Fibroblast of the conjunctiva (primary cell): ENCODE measurements around the gene CHMP2B.
"Not testable (repeated sequence)": the region's sequence is repeated elsewhere in the genome, so short reads cannot be mapped to it uniquely, and the experiment has no call there.

Experiments used
- DNase-seq: peaks from one replicate; pipeline ENCODE4 v3.0.0-alpha.2; 2010; ENCODE audit warnings: low read depth

CHMP2B gene

DNA sequence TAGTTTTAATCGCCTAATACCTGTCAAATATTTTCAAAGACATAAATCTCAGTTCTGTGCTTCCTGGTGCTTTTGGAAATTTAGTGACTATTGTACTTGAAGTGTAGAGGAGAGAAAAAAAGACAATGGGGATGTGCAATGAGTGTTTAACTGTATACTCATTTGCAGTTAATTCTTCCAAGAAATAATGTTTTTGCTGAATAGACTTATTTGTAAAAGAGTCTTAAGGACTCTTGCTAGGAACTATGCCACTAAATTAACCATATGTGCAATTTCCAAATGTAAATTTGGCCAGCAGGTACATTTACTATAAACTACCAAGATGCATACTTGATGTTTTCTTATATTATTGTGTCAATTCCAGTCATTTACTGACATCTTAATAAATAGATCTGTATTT is 2.0 kb downstream of the CHMP2B start:
- no peak for DNase-seq

DNA sequence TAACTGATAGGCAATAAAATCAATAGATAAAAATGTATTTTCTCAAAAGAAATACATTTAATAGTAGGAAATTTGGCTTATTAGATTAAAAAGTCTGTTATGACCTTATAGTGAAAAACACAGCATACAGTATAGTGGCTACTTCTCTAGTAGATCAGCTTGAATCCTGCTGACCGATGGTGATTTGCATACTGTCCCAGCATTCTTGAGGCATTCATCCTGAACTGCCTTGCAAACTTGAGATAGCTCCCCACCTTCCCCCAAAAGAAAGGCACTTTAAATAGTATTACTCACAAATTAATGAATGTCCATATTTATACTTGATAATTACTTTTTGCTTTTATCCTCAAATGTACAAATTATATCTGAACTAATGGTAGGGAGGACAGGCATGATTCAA is 6.7 kb downstream of the CHMP2B start:
- DNase-seq: no peak

DNA sequence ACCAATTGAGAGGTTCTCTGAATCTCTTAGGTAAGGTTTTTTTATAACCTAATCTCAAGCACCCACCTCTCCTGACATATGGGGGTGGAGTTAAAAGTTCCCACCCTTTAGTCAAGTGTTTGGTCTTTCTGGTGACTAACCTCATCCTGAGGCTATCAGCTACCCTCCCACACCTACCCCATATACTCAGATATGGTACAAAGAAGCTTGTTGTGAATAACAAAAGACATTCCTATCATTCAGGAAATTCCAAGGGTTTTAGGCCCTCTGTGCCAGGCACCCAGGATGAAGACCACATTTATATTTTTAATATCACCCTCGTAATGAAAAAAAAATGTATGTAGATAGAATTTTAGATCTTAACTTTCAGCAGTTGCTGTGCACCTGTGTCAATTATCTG is 9.0 kb downstream of the CHMP2B start:
- DNase-seq: no peak

DNA sequence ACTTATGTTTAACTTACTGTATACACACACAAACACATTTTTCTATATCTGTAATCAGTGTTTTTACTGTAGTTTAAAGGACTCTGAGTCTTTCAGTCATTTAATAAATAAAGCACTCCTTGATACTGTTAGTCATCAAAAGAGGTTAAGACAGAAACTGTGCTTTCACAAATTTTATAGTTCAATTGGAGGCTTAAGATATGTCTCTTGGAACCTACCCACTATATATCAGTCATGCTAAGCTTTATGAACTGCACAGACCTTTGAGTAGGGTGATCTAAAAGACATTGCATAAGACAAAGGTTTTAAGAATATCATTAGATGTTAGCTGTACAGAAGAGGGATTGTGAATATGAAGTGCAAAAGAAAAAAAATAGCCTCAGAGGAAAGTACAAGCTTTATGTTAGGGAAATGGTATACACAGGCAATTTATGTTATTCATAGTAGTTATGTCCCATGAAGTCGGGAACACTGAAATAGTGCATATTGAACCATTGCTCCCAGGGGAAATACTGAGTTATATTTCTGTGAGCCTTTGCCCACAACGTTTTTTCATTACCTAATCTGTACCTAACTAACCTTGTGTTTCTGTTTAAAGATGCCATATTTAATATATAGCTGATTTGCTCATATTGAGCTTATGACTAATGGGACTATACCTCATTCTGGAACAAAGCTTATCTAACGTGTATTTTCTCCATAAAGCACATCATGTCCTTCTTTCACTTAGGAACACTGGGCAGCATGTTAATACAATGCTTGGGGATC is 19.7 kb downstream of the CHMP2B start:
- DNase-seq: no peak

DNA sequence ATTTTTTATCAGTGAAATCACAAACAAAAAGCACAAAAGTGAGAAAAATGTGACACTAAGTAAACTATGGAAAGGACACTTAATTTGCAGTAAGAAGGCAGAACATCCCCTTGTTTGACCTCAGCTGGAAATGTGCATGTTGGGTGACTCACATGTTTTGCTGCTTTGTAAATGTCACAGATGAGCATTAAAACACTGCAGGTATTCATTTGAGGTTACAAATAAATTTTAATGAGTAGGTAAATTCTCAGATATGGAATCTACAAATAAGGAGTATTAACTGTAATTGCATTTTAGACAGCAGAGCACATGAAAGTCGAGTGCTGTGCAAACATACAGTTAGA is 20.3 kb downstream of the CHMP2B start:
- DNase-seq: no peak

DNA sequence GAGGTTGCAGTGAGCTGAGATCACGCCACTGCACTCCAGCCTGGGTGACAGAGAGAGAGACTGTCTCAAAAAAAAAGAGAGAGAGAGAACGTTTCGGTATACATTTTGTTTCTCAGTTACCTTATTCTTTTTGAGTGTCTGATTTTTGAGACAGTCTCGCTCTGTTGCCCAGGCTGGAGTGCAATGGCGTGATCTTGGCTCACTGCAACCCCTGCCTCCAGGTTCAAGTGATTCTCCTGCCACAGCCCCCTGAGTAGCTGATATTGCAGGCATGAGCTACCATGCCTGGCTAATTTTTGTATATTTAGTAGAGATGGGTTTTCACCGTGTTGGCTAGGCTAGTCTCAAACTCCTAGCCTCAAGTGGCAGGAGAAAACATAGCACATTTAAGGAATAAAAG is 21.1 kb downstream of the CHMP2B start:
- DNase-seq: not testable (repeated sequence)

DNA sequence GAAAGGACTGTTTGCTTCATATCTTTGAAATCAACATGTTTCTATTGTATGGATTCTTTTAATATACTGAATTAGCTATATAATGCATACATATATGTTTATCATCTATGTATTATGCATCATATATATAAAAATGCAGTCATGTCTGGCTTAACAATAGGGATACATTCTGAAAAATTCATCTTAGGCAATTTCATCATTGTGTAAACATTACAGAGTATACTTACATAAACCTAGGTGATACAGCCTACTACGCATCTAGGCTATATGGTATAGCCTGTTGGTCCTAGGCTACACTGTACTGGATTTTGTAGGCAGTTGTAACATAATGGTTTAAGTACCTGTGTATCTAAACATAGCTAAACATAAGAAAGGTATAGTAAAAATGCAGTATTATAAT is 21.7 kb downstream of the CHMP2B start:
- DNase-seq: no peak

DNA sequence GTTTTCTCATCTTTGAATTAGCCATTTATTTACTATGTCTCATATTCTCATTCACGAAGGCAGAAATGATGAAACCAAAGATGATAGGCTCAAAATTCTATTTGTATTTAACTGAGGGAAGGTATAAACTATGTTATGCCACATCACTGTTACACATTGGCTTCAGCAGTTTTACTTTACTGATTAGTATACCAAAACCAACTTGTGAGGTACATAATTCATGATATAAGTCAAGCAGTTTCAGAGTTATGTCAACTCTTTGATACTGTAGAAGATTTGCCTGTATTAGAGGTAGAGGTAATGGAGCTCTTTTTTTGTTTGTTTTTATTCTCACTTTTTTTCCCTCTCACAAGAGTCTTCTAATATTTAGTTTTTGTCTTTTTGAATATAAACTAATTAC is 22.9 kb downstream of the CHMP2B start:
- no peak for DNase-seq

DNA sequence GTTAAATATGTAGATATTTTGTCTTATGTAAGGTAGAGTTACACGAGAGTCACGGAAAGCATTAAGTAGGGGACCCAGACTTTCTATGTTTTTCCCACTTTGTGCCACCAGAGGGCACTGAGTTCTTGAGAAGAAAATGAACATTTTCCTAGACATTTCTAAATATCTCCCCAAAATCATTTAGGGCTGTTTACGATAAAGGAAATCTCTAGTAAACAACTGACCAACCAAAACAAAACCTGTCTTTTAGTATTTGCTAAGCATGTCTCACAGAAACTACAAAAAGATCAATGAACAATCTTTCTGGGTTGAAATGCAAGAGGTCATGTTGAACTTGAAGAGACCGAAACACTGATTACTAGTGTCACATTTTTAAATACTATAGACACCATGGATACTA is 33.2 kb downstream of the CHMP2B start:
- peak; percentile 30 for DNase-seq

DNA sequence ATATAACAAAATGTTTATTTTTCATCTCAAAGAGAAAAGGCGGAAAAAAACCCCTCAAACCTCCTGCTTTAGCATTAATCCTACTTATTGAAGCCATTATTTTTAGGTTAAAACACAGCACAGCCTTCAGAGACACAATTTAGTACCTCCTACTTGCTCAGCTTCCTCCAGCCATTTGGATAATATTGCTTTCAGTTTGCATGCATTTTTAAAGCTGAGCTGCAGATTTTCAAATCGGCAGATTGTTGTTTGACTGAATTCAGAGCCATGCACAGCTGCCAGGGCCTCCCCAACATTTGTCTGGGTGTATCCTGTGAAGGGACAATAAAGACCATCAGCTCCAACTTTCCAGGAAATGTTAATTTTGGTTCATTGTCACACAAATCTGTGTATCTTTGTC is 34.8 kb downstream of the CHMP2B start:
- DNase-seq: no peak

DNA sequence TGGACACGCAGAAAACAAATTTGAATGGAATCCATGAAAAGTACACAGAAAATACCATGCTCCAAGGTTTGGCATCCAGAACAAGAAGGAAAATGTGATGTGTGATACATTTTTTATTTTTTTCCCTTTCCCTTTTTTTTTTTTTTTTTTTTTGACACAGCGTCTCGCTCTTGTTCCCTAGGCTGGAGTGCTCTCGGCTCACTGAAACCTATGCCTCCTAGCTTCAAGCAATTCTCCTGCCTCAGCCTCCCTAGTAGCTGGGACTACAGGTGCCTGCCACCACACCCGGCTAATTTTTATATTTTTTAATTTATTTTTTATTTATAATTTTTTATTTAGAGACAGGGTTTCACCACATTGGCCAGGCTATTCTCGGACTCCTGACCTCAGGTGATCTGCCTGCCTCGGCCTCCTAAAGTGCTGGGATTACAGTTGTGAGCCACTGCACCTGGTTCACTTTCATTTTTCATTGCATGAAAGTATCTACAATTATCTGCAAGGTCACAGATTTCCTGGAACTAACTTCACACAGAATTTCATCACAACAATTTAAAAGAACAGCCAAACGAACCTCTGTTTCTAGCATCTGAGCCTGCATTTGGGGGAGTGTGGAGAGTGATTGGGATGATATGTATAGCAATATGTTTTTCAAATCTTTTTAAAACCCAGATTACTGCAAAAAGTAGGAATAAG is 41.0 kb downstream of the CHMP2B start:
- DNase-seq: no peak

DNA sequence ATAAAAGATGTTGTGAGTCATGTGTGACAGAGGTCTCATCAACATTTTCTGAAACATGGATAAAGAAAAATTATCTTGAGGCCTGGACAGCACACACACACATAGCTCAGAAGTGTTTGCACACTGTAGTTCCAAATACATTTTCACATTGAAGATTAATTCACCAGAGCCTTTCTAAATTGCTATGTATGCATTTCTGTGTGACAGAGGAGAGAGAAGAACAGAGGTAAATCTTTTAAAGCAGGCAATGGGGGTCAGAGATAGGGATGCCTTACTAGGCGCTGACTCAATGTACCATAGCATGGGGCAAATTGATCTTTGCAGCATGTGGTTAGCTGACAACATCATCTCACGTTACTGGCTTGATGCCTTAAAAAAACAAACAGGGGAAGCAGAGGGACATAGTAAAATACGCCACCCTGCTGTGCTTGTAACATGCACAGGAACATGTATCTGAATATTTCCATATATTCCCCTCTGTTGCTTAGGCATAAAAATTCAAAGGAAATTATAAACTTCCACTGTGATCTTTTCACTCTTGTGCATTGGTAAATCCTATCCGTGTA is 41.6 kb downstream of the CHMP2B start:
- no peak for DNase-seq

DNA sequence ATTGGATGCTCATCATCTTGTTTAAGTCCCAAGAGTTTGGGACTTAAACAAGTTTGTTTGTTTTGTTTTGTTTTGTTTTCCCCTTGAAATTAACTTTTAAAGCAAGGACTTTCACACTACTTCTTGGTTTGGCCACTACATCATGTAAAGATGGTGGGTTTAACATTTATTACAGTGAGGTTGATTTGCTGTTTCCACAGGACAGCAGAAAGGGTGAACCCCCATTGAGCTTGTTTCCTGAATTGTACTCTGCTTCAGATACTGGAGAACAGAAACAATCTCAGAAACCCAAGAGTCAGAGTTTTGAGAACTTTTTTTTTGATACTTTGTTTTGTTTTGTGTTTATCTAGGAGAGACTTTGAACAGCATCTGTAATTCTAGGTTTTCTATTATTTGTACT is 42.6 kb downstream of the CHMP2B start:
- no peak for DNase-seq

DNA sequence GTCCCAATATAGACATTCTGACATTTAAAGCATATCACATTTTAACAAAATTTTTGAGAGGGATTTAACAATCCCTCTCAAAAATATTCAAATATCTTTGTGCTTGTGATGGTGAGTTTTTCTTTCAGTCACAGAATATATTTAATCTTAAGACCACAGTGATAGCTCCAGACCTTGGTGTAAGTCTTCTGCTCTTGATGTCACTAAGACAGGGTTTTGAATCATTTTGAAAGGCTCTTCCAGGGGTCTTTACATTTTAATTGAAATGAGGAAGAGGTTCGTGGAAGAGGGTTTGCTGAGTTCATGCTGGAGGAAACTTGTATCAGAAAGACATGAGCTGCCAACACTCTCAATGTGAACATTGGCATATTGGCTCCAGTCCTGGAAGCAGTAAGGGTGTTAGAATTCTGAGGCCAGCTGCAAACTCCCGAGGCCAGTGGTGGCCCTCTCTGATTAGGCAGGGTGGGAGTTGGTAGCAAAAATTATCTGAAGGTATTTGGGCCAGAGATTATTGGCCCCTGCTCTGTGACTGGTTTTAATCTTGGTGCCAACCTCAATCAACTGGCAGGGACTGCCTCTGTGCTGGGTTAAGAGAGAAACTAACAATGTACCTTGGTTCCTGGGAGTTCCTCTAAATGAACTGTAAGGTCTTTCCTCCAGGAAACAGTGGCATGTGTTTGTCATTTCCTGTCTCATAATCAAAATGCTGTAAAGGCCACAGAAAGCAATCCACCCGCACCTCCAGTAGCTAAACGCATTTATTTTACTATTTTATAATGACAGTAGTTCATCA is 44.0 kb downstream of the CHMP2B start:
- no peak for DNase-seq

DNA sequence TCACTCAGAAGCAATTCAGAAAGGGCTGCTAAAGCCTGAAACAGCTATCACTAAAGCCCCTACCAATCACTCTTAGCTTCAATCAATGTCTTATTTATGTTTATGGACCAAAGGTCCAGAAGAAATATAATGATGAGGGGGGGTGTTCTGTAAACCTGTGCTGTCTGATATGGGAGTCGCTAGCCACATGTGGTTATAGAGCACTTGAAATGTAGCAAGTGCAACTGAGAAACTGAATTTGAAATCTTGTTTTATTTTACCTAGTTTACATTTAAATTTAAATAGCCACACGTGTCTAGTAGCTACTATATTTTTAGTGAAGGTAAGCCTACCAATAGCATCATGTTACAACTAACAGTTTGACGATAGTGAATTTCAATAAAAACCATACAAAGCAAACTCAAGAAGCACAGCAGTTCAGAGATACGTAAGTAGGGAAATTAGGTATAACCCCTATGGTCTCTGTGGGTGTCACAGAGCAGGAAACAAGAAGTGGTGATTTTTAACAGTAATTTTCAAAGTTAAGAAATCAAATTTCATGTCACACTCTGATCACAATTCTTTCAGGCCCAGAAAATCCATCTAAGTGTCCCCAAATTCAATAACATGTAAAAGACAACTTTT is 45.7 kb downstream of the CHMP2B start:
- no peak for DNase-seq

DNA sequence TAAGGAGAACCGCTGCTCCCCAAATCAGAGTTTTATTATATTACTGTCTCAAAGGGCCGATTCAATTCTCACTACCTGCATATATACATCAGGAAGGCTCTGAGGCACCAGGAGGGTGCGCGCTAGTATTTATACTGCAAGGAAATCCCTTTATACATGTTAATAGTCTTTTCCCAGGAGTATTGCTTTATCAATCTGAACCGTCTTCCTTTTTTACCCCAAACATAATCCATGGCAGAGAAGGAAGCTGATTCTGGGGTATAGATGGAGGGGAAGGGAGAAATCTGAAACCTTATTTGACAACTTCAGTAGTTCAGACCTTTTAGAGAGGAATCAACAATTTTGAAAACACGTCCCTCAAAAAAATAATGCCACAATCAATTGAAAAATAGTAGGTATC is 49.4 kb downstream of the CHMP2B start, which contains the start of gene POU1F1:
Gene POU1F1, minus strand, starts transcription at position 101 of the 400 bp plus-strand sequence. CDS start 122 bp downstream, outside the sequence.
- no peak for DNase-seq

DNA sequence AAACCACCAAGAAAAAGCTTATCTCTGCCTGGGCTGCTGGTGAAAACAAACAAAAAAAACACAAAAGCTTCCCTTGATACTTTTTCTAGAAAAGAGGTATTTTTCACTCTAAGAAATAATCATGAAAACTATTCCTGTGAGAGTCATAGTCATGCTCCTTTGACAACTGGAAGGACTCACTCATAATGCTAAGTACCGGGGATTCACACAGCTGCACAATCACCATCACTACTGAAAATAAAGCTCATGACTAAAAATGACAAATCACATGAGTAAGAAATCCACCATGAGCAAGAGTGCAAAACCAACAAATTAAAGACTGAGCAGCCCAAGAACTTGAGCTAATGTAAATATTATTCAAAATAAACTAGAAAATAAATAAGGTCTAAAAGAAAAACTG is 59.9 kb downstream of the CHMP2B start:
- no peak for DNase-seq

DNA sequence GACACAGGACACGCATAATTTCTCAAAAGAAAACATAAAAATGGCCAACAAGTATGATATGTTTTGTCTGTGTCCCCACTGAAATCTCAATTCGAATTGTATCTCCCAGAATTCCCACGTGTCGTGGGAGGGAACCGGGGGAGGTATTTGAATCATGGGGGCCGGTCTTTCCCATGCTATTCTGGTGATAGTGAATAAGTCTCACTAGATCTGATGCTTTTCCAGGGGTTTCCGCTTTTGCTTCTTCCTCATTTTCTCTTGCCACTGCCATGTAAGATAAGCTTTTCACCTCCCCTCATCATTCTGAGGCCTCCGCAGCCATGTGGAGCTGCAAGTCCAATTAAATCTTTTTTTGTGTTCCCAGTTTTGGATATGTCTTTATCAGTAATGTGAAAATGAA is 61.3 kb downstream of the CHMP2B start:
- no peak for DNase-seq

DNA sequence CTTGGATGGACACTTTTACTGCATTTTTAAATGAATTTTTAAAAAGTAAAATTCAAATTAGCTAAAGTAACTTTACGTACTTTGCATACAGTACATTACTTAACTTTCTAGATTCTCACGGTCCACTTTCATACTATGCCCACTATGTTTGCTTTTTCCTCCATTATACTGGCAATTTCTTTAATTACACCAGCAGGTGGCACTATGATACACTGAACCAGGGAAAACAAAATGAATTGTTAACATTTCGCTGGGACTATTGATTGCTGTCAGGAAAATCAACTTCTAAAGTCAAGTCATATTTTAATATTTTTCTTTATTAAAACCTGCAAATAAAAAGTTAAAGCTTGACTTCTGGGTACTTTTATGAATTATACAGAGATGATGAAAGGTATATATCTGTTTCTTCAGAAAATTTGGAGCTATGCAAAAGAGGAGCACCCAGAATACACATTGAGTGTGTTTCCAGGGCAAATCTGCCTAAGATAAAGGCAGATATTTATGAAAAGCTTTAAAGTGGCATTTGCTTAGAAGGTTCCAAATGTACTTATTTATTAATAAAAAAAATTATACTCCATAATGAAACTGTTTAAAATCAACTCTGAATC is 71.1 kb downstream of the CHMP2B start:
- peak; percentile 20 for DNase-seq

DNA sequence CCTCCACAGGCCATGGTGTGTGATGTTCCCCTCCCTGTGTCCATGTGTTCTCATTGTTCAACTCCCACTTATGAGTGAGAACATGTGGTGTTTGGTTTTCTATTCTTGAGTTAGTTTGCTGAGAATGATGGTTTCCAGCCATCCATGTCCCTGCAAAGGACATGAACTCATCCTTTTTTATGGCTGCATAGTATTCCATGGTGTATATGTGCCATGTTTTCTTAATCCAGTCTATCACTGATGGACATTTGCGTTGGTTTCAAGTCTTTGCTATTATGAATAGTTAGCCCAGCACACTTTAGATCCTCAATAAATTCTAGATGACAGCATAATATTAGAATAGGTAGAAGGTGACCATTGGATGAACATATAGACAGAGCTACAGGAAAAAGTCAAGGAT is 77.9 kb downstream of the CHMP2B start:
- DNase-seq: not testable (repeated sequence)
